PFSK-1 (cell line): ENCODE results near the gene NFIB.

Source experiments
- FOXP2 ChIP-seq: optimal IDR thresholded peaks from 2 replicates; pipeline ENCODE3; 2011; ENCODE audit warnings: borderline replicate concordance, control low read depth, inconsistent platforms; ENCODE audit not compliant: insufficient read depth; ENCODE audit errors: extremely low read length, extremely low read depth
- POLR2AphosphoS5 ChIP-seq: IDR thresholded peaks from 2 replicates; pipeline ENCODE4 v1.6.1; 2012; ENCODE audit warnings: low read depth, mild to moderate bottlenecking, control low read depth, low read length, moderate library complexity
- REST ChIP-seq, 2 experiments: IDR thresholded peaks; 2 replicates each; pipeline versions ENCODE4 v1.6.1 to v1.8.0; 2011 to 2012; ENCODE audit warnings: low read depth in 2 of 2, low read length in 2 of 2, control low read depth in 1 of 2, inconsistent platforms in 1 of 2, mild to moderate bottlenecking in 1 of 2, moderate library complexity in 1 of 2; ENCODE audit not compliant: insufficient read depth in 1 of 2
- SIN3A ChIP-seq: IDR thresholded peaks from 2 replicates; pipeline ENCODE4 v1.6.1; 2012; ENCODE audit warnings: mild to moderate bottlenecking, low read length, moderate library complexity, borderline replicate concordance; ENCODE audit not compliant: insufficient read depth
- TAF1 ChIP-seq: IDR thresholded peaks from 2 replicates; pipeline ENCODE4 v1.6.1; 2012; ENCODE audit warnings: low read length, control low read depth, borderline replicate concordance; ENCODE audit not compliant: insufficient read depth

Gene NFIB

GRCh38 chr9:14320271-14321181 lies 6.6 kb upstream of the NFIB start:
- TF ChIP-seq REST (IDR thresholded peaks at IDR 0.05; ENCODE audit: insufficient read depth in 1 of 2, low read depth in 2 of 2, low read length in 2 of 2) (no peak), FOXP2 (no peak), POLR2AphosphoS5 (no peak), TAF1 (no peak), SIN3A (no peak; the same call in 1 of the 2 replicates)

- peak; percentile 58; the same call in 1 of the 2 replicates for TF ChIP-seq SIN3A
- no peak for TF ChIP-seq REST (IDR thresholded peaks at IDR 0.05; ENCODE audit: insufficient read depth in 1 of 2, low read depth in 2 of 2, low read length in 2 of 2)
- TF ChIP-seq FOXP2: no peak
- no peak for TF ChIP-seq POLR2AphosphoS5
- TF ChIP-seq TAF1: no peak
Observed at GRCh38 chr9:14318934-14319580, 5.1 kb upstream of the NFIB start.

GRCh38 chr9:14318361-14318760 lies 4.4 kb upstream of the NFIB start:
- TF ChIP-seq TAF1 (no peak), POLR2AphosphoS5 (no peak), REST (IDR thresholded peaks at IDR 0.05; ENCODE audit: insufficient read depth in 1 of 2, low read depth in 2 of 2, low read length in 2 of 2) (no peak), FOXP2 (no peak), SIN3A (no peak)

GRCh38 chr9:14317667-14318320 lies 3.9 kb upstream of the NFIB start:
- TF ChIP-seq POLR2AphosphoS5 (no peak), SIN3A (no peak), REST (IDR thresholded peaks at IDR 0.05; ENCODE audit: insufficient read depth in 1 of 2, low read depth in 2 of 2, low read length in 2 of 2) (no peak)
